Fibroblast of mammary gland (primary cell): Measurements from ENCODE around the gene COMMD3.

Source experiments
- DNase-seq: peaks from one replicate; pipeline ENCODE4 v3.0.0-alpha.2; 2010; ENCODE audit warnings: low read depth
- H3K4me3 ChIP-seq: 2 replicates; pipeline ENCODE4 v1.5.1; 2011; ENCODE audit warnings: low read depth, mild to moderate bottlenecking, low read length, moderate library complexity; ENCODE audit not compliant: control insufficient read depth
- TF ChIP-seq, protein P1 (sequence below): conservative IDR thresholded peaks from 2 replicates; pipeline ENCODE4 v1.5.1; 2011; ENCODE audit warnings: low read depth, low read length, inconsistent platforms; ENCODE audit not compliant: control insufficient read depth, insufficient read depth

The COMMD3 gene

DNA sequence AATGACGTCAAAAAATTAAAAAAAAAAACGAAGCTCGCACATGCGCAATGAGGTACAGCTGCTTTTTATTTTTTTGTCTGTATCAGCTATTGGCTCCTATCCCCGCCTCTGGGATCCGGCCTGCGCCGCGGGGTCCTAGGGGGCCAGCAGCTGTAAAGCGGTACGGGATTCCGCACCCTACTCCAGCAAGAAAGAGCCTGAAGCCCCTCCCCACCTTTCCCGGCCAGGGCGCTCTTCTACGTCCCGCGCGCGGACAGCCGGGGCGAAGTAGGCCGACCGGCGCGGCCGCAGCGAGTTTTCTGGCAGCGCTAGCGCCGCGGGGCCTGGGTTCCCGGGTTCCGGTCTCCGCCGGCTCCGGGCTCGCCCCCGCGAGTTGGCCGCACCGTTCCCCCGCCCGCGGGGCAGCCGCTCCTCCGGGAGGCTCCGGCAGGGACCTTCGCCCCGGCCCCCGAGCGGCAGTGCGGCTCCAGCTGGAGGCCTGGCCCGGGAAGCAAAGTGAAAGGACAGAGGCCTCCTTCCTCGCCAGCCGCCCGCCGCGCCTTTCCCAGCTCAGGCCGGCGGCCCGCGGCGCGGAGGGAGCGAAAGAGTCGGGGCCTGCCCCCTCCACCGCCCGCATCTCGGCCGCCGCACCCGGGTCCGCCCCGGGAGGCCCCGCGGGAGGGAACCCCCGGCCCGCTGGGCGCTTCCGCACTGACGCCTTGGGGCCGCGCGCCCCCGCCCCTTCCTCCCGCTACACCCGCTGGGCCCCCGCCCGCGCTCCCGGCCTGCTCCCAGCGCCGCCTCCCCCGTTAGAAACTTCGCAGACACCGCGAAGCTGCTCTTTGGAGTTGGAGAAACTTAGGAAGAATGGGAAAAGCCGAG lies 24.4 kb downstream of the COMMD3 start:
- DNase-seq, result peak; percentile 87
- H3K4me3 ChIP-seq, result peak overlapping the region; percentile 66
- TF ChIP-seq, protein P1, sequence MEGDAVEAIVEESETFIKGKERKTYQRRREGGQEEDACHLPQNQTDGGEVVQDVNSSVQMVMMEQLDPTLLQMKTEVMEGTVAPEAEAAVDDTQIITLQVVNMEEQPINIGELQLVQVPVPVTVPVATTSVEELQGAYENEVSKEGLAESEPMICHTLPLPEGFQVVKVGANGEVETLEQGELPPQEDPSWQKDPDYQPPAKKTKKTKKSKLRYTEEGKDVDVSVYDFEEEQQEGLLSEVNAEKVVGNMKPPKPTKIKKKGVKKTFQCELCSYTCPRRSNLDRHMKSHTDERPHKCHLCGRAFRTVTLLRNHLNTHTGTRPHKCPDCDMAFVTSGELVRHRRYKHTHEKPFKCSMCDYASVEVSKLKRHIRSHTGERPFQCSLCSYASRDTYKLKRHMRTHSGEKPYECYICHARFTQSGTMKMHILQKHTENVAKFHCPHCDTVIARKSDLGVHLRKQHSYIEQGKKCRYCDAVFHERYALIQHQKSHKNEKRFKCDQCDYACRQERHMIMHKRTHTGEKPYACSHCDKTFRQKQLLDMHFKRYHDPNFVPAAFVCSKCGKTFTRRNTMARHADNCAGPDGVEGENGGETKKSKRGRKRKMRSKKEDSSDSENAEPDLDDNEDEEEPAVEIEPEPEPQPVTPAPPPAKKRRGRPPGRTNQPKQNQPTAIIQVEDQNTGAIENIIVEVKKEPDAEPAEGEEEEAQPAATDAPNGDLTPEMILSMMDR, result no peak

DNA sequence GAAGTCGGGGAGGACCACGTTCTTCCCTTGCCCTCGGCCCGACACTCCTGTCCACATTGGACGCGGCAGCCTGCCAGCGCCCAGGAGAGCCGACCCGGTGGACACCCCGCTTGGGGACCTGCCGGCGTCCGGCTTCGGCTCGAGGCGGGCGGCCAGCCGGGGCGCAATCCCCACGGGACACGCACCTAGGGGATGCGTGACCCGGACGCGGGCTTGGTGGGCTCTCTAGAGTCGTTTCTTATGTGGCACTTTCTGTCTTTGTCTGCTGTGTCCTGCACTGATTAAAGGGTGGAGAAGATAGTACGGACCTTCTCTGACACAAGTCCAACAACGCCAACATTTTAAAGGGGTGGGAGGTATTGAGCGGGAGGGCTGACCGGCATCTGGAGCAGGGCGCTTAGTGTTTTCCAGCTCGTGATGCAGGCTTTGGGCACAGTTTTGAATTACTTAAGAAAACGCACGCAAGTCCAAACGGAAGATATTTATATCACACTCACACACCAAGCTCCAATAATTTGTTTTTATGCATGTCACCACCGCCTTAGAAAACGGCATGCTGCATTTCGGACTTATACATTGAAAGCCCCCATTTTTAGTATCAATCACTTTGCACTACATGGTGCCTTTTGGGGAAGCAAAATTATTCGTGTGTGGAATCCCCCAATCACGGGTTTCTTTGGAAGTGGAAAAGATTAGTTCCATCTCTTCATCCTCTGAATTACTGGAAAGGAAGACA lies 25.2 kb downstream of the COMMD3 start:
- peak overlapping the region; percentile 49 for H3K4me3 ChIP-seq
- DNase-seq, result peak; percentile 40
- TF ChIP-seq, protein P1, result no peak

DNA sequence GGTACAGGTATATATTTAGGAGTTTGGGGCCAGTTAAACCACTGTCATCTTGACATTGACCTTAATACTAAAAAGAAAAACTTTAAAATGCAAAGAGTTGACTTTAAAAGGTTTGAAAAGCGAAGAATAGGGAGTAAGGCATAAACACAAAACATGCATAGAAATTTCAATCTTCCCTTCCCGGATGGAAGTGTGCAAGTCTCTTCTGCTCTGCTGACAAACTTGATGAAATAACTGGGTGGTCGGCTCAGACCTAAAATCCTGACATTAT lies 25.7 kb downstream of the COMMD3 start:
- DNase-seq, result no peak
- TF ChIP-seq, protein P1, result no peak
- H3K4me3 ChIP-seq, result no peak overlapping the region

DNA sequence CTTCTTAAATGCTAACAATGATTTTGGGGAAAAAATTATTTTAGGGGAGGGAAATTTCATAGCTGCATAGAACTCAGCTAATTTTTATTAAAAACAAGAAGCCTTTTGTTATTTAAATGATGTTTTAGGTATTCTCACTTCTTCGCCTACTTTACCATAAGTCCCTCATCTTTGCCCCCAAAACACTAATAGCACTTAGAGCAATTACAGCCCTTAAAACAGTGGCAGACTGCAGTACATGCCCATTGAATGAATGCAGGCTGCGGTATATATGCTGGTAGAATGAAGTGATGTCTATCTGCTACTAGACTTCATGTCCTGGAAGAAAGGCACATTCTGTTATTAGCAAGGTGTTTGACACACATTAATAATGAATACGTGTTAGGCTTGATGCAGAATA lies 26.2 kb downstream of the COMMD3 start:
- H3K4me3 ChIP-seq, result no peak overlapping the region
- no peak for DNase-seq
- TF ChIP-seq, protein P1, result no peak

DNA sequence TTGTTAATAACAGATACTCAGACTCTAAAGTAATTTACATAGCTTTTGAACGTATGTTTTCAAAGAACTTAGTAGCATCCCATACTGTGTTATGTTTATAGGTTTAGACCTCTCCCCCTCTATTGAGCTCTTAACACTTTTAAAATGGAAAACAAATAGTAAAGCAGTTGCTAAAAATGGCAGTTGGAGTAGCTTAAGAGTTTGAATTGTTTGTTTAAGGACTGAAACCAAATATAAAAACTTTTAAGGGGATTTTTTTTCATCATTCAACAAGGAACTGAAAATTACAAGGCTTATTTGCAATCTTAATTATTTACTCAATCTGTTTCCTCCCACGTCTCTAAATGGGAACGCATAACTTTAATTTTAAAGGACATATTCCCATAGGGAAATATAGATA lies 27.5 kb downstream of the COMMD3 start:
- TF ChIP-seq, protein P1, result no peak
- no peak overlapping the region for H3K4me3 ChIP-seq
- DNase-seq, result no peak

DNA sequence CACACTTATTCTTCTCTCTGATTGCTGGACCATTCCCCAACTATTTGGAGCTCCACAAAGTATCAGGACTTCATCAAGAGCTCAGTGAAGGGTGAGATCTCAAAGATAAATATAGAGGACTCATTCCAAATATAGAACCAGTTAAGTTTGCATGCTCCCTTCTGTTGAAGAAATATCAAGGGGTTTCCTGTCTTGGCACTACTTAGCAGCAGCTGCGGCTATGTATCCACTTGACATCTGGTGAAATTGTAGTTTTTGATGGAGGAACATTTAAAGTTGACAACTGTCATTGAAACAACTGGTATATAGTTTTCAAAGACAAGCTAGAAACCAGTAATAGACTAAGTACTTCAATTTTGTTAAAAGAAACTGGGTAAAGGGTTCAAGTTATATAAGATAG lies 28.1 kb downstream of the COMMD3 start:
- no peak overlapping the region for H3K4me3 ChIP-seq
- DNase-seq, result no peak
- TF ChIP-seq, protein P1, result no peak
